Measurements from ENCODE around the gene XCR1. TPM values are rescaled to one million over a fixed set of nuclear protein-coding genes. Genes with fewer than 3 reads are reported as not detected.

The XCR1 gene
- total RNA-seq, 1 experiment from 2014 or later = not detected

DNA sequence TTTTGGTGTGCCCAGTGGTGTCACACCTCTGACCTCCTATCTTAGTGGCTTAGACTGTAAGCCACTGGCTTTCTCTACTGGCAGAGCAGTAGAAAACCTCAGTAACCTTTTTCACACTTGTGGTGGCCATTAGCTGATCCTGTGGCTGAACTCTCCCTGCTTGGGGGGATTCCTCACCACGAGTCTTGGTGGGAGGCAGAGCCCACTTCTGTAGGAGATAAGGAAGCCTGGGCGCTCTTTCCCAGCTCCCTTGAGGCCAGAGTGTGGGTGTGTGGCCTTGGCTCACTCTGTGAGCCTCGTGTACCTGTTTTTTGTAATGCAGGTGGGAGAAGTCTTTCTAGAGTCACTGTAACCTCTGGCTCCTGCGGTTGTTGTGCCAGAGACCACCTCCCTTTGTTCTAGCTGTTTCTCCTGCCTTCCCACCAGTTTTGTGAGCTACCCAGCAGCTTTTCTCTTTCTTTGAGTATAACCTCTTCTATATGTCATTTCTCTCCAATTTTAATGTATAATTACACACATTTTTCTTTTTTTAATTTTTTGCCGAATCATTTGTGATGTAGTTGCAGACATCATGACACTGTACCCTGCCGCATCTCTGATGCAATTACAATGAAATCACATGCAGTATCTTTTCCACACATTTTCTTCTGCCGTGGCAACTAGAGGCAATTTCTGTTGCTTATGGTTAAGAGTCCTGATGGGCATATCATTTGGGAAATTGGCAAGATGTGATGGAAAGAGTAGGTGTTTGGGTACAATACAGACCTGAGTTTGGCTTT is 13.8 kb downstream of the XCR1 start:
- no peaks in the 10 kb centered on the region for H3K4me1 ChIP-seq (ENCODE audit: control insufficient read depth in 1 of 2, insufficient read depth in 2 of 2, low read length in 2 of 2)
- H3K27me3 ChIP-seq (ENCODE audit: insufficient read depth, low read length) = no peaks in the 10 kb centered on the region
- H3K9me2 ChIP-seq (ENCODE audit: insufficient read depth) = no peaks in the 10 kb centered on the region
- H3K4me2 ChIP-seq (ENCODE audit: low read length) = no peak overlapping the region
- intact Hi-C loops (cut with micrococcal nuclease) = no loop called here
- no peaks in the 10 kb centered on the region for H4K20me1 ChIP-seq (ENCODE audit: insufficient read depth)
- ChIA-PET CTCF (no interaction called here), POLR2A (no interaction called here), RAD21 (ENCODE audit: low non-redundant PET in 1 of 2, low total read pairs in 2 of 2, uncharacterized antibody in 2 of 2, unreplicated experiment in 2 of 2) (no interaction called here)
- H3K9me3 ChIP-seq (ENCODE audit: control insufficient read depth in 1 of 2, insufficient read depth in 1 of 2, low read depth in 1 of 2, low read length in 2 of 2) = no peaks in the 10 kb centered on the region
- H3K27ac ChIP-seq (ENCODE audit: low read depth, low read length) = no peak overlapping the region
- no peak overlapping the region for H2AFZ ChIP-seq (ENCODE audit: low read depth, low read length, poor library complexity, severe bottlenecking)
- DNase-seq (ENCODE audit: low read depth, low spot score) (no peak), ATAC-seq (no peak)
- H3K79me2 ChIP-seq (ENCODE audit: insufficient read depth, low read length) = no peaks in the 10 kb centered on the region
- no peak overlapping the region for H3K9ac ChIP-seq (ENCODE audit: low read length)
- H3K4me3 ChIP-seq (replicated peaks in 1 of 2; ENCODE audit: low read depth in 1 of 2, low read length in 2 of 2) = no peak overlapping the region
- H3K36me3 ChIP-seq (ENCODE audit: control insufficient read depth in 1 of 2, insufficient read depth in 2 of 2, low read length in 2 of 2) = no peaks in the 10 kb centered on the region
- TF ChIP-seq RAD21 (IDR thresholded peaks at IDR 0.05; ENCODE audit: low read depth) (no peak), ELF1 (IDR thresholded peaks at IDR 0.05; ENCODE audit: borderline replicate concordance, low read depth) (no peak), TCF7L2 (IDR thresholded peaks at IDR 0.05; ENCODE audit: borderline replicate concordance, extremely low read depth, insufficient read depth, insufficient read length) (no peak), EZH2 (IDR thresholded peaks at IDR 0.05) (no peak), ZFX (IDR thresholded peaks at IDR 0.05) (no peak), FOSL1 (IDR thresholded peaks at IDR 0.05; ENCODE audit: low read depth) (no peak)
- TF ChIP-seq, protein P1, sequence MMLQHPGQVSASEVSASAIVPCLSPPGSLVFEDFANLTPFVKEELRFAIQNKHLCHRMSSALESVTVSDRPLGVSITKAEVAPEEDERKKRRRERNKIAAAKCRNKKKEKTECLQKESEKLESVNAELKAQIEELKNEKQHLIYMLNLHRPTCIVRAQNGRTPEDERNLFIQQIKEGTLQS (IDR thresholded peaks at IDR 0.05) = no peak
- TF ChIP-seq, protein P2, sequence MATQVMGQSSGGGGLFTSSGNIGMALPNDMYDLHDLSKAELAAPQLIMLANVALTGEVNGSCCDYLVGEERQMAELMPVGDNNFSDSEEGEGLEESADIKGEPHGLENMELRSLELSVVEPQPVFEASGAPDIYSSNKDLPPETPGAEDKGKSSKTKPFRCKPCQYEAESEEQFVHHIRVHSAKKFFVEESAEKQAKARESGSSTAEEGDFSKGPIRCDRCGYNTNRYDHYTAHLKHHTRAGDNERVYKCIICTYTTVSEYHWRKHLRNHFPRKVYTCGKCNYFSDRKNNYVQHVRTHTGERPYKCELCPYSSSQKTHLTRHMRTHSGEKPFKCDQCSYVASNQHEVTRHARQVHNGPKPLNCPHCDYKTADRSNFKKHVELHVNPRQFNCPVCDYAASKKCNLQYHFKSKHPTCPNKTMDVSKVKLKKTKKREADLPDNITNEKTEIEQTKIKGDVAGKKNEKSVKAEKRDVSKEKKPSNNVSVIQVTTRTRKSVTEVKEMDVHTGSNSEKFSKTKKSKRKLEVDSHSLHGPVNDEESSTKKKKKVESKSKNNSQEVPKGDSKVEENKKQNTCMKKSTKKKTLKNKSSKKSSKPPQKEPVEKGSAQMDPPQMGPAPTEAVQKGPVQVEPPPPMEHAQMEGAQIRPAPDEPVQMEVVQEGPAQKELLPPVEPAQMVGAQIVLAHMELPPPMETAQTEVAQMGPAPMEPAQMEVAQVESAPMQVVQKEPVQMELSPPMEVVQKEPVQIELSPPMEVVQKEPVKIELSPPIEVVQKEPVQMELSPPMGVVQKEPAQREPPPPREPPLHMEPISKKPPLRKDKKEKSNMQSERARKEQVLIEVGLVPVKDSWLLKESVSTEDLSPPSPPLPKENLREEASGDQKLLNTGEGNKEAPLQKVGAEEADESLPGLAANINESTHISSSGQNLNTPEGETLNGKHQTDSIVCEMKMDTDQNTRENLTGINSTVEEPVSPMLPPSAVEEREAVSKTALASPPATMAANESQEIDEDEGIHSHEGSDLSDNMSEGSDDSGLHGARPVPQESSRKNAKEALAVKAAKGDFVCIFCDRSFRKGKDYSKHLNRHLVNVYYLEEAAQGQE (IDR thresholded peaks at IDR 0.05; ENCODE audit: low read depth) = no peak
- no TSS peak for BruUV-seq (replicated peaks)

All from HCT116 (cell line).